SW480 (cell line): ENCODE results near the gene ANO3.
"Not testable (repeated sequence)": the region's sequence is repeated elsewhere in the genome, so short reads cannot be mapped to it uniquely, and the experiment has no call there.

Experiments
- DNase-seq: peaks from one replicate; pipeline ENCODE4 v3.0.0-alpha.2; 2016; ENCODE audit warnings: low spot score

ANO3 gene

DNA sequence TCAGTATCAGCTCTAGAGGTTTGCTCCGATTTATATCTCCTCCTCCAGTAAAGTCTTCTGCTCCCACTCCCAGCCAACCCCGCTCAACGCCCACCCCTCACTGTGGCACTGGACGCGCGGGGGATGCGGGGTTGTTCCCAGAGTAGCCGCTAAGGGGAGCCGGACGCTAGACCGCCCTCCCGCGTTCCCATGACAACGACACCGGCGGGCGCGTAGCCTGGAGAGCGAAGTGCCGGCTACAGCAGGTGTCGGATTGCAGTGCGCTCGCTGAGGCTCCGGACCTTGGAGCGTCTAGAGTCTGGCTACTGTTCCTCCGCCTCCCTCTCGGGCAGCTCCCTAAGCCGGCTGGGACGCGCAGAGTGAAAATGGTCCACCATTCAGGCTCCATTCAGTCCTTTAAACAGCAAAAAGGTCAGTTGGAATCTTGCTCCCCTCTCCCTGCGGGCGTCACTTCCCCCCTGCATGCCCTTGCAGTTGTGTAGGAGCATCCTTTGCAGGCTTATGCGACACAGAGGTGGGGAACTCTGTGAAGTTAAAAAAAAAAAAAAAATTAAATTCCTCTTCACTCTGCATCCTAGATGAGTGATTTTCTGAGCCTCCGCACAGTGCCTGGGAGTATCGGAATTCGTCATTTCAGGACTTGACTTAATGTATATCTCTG is at the start of gene ANO3:
ANO3 (plus strand) TSS at position 220 of the 661 bp plus-strand sequence; CDS start at position 366, 146 bp downstream.
- peak; percentile 30 for DNase-seq

GRCh38 chr11:26283852-26284408 is 48.0 kb upstream of the ANO3 start:
- DNase-seq = no peak

DNA sequence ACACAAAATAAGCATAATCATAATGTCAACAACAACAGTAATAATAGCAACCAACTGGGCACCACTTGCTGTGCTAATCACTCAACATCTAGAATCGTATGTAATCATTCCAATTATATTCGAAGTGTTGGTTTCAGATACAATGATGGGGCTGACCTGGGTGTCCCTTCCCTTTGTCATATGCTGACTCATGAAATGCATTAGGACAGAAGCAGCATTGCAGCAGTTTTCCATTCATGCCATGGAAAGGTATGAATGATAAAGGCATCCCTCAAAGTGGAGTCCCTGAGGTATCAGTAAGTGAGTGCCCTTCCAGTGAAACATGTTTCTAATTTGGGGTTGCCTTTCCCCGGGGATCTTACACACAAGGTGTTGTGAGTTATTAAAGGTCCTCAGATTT is 46.3 kb upstream of the ANO3 start:
- DNase-seq = no peak

DNA sequence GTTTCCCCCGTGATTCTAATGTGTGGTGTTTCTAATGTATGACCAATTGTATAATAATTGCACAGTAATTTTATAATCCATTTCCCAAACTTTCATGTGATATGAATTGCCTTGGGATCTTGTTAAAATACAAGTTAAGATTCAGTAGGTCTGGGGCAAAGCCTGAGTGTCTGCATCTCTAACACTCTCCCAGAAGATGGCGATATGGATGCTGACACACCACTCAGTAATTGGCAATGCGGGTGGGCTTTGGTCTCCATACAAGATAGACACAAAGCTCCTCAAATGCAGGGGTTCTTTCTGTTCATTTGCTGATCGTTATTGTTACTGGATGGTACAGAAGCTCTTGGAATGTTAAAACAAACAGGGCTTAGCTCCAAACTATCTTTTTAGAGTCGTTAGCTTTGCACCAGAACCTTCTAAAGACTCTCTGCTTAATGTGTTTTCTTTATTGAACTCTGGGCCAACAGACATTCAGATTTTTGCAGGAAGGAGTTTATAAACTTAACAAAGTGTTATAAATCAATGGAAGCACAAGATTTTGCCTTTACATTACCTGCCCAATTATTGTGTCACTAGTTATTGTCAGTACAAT is 45.4 kb upstream of the ANO3 start:
- DNase-seq = peak; percentile 21

- no peak for DNase-seq
These were observed 44.8 kb upstream of the ANO3 start for GRCh38 chr11:26287067-26287518.

- DNase-seq = peak; percentile 78
These were observed 34.5 kb upstream of the ANO3 start for GRCh38 chr11:26297189-26297975.

- DNase-seq = not testable (repeated sequence)
These were observed 15.6 kb upstream of the ANO3 start for GRCh38 chr11:26316372-26316771.

GRCh38 chr11:26319906-26320305 is 12.0 kb upstream of the ANO3 start:
- DNase-seq = peak; percentile 6

DNA sequence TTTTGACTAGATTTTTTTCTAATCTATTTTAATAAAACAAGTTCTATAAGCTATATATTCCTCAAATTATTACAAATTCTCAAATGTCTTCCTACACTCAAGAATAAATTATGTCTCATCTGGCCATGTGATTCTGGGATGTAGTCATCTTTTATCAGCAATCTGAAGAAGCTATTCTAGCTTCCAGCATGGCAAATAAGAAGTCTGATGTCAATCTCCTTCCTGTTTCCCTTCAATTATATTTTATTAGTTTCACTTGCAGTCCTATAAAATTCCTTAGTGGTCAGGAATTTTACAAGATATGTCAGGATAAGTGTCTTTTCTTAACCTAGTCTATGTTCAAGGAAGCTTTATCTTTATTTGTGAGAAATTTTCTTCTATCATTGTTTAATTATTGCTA is 10.4 kb upstream of the ANO3 start:
- DNase-seq = no peak

DNA sequence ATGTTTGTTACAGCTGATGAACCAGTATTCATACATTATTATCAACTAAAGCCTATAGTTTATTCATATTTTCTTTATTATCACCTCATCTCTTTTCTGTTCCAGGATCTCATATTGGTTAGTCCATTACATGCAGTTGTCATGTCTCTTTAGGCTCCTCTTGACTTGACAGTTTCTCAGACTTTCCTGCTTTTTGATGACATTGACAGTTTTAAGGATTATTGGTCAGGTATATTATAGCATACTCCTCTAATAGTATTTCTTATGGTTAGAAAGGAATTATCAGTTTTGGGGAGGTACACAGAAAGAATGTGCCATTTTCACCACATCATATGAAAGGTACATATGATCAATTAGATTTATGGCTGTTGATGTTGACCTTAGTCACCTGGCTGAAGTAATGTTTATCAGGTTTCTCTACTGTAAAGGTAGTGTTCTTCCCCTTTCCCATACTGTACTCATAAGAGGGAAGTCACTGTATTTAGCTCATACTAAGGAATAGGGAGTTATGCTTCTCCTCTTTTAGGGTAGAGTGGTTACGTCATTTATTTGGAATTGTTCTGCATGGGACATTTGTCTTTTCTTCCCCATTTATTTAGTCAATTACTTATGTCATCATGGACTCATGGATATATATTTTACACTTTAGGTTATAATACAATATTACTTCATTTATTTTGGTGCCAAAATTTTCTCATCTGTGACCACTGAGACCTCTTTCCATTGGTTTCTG is 9.4 kb upstream of the ANO3 start:
- no peak for DNase-seq

- DNase-seq = no peak
These were observed 8.1 kb upstream of the ANO3 start for GRCh38 chr11:26323837-26324236.

- no peak for DNase-seq
These were observed 7.7 kb upstream of the ANO3 start for GRCh38 chr11:26324270-26324669.

- no peak for DNase-seq
These were observed 5.0 kb upstream of the ANO3 start for GRCh38 chr11:26326793-26327400.

DNA sequence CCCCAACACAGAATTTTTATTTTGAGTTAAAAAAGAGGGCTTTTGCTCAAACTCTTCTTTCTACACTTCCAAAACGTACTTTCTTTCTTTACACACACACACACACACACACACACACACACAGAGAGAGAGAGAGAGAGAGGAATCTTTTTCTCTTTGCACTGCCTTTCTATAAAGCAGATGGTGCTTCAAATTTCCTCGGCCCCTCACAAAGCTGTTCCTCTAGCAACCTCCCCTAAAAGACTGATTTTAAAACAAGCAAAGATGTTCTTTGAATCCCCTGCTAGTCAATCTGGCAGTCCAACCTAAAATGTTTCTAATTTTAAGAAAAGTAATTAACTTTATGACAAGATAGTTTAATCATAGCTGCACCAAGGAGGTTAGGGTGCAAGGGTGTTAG is 2.7 kb upstream of the ANO3 start:
- no peak for DNase-seq

- DNase-seq = no peak
These were observed 1.7 kb upstream of the ANO3 start for GRCh38 chr11:26330262-26330661.

DNA sequence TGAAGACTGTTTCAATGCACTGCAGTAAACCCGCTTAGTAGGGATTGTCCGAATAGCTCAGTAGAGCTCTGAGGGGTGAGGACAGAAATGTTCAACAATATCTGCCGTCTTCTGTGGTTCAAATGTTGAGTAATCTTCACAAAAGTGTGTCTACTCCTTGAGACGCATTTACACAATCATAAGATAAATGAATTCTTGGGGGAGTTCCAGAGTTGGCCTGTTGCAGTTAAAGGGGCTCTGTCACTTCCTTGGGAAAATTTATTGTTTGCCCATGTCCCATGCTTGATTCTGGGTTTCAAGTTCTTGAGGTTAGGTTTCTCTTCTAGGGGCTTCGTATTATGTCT is 614 bp downstream of the ANO3 start:
- no peak for DNase-seq

- DNase-seq = no peak
These were observed 2.0 kb downstream of the ANO3 start for GRCh38 chr11:26333906-26334305.

DNA sequence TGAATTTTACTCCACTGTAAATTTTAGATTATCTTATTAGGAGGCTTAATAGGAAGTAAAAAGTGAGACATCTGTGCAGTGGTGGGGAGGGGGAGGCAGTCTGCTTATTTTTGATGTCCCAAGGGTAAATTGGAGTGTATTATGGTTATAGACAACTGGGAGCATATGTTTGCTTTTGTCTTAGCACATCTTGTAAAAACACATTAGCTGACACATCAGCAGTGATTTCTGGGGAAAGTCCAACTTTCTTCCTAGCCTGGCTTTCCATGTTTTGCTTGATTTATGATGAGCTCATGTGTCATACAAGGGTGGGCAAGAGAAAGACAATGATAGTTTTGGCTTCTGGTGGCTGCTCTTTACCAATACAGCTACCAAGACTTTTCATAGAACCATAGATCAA is 4.0 kb downstream of the ANO3 start:
- no peak for DNase-seq

GRCh38 chr11:26344647-26345046 is 12.7 kb downstream of the ANO3 start:
- DNase-seq = no peak

GRCh38 chr11:26348776-26349175 is 16.8 kb downstream of the ANO3 start:
- DNase-seq = no peak

DNA sequence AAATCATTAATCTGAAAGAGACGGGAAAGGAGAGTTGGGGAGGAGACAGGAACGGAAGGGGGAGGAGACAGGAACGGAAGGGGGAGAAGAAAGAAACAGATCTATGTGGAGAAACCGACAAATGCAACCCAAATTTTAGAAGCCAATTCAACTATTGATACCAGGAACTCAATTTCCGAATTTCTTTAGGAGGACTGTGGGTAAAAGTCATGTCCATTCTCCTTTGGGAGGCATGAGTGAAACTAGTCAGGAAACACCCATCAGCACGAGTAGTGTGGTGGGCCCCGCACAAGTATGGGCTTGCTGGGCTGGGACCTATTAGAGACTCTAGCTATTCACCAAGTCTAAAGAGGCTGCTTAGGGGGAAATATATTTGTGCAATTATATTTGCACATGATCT is 18.1 kb downstream of the ANO3 start:
- DNase-seq = no peak

DNA sequence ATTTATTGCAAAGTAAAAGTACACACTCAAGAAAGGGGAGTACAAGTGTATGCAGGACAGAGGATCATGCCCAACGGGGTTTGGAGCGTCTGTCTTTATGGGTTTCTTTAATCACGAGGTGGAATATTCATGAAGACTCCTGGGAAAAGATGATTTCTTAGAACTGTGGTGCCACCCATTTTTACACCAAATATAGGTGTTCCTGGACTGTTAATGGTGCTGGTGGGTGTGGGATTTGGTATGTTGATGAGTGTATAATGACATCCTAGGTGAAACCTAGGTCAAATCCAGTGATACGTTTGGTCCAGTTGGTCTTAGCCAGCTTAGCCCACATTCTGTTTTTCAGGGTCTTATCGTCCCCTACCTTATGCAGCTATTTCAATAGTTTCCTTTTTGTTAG is 21.1 kb downstream of the ANO3 start:
- DNase-seq = no peak
